KMS-11 (cell line): Measurements from ENCODE around the gene CTPS1.

Experiments used
- H2AFZ ChIP-seq: fragments of 200-600 bp; sonication (generic); 2 replicates; pipeline ENCODE4 v1.6.1; 2016; ENCODE audit warnings: antibody characterized with exemption, mixed run types, low read depth
- H3K27ac ChIP-seq: fragments of 200-600 bp; sonication (generic); 2 replicates; pipeline ENCODE4 v1.6.1; 2016; ENCODE audit warnings: mild to moderate bottlenecking, mixed run types
- H3K27me3 ChIP-seq: fragments of 200-600 bp; sonication (generic); 2 replicates; pipeline ENCODE4 v1.6.1; 2017; ENCODE audit warnings: mild to moderate bottlenecking, low read depth, mixed run types, moderate library complexity; ENCODE audit not compliant: insufficient read depth
- H3K36me3 ChIP-seq: fragments of 200-600 bp; sonication (generic); 2 replicates; pipeline ENCODE4 v1.6.1; 2017; ENCODE audit warnings: mild to moderate bottlenecking, mixed run types; ENCODE audit not compliant: insufficient read depth
- H3K4me1 ChIP-seq: fragments of 200-600 bp; sonication (generic); 2 replicates; pipeline ENCODE4 v1.6.1; 2016; ENCODE audit warnings: mild to moderate bottlenecking, low read depth, mixed run types; ENCODE audit not compliant: poor library complexity, severe bottlenecking
- H3K4me2 ChIP-seq: fragments of 200-600 bp; sonication (generic); 2 replicates; pipeline ENCODE4 v1.7.0; 2016; ENCODE audit warnings: mild to moderate bottlenecking, mixed run types
- H3K4me3 ChIP-seq: fragments of 200-600 bp; sonication (generic); IDR thresholded peaks from 2 replicates; pipeline ENCODE4 v1.6.1; 2017; ENCODE audit warnings: low read depth, low read length, mixed read lengths; ENCODE audit not compliant: insufficient read depth
- H3K79me2 ChIP-seq: fragments of 200-600 bp; sonication (generic); 2 replicates; pipeline ENCODE4 v1.6.1; 2016; ENCODE audit warnings: low read depth, mixed run types; ENCODE audit not compliant: insufficient read depth
- H3K9ac ChIP-seq: fragments of 200-600 bp; sonication (generic); 2 replicates; pipeline ENCODE4 v1.6.1; 2016; ENCODE audit warnings: mild to moderate bottlenecking, mixed run types
- H4K20me1 ChIP-seq: fragments of 200-600 bp; sonication (generic); 2 replicates; pipeline ENCODE4 v1.6.1; 2016; ENCODE audit warnings: mild to moderate bottlenecking, mixed run types; ENCODE audit not compliant: insufficient read depth
- TF ChIP-seq, protein P1 (sequence below): fragments of 200-600 bp; sonication (generic); conservative IDR thresholded peaks from 2 replicates; pipeline ENCODE4 v1.6.1; 2017; ENCODE audit warnings: low read depth, mild to moderate bottlenecking, antibody characterized with exemption, low read length, moderate library complexity, mixed read lengths

The CTPS1 gene

DNA sequence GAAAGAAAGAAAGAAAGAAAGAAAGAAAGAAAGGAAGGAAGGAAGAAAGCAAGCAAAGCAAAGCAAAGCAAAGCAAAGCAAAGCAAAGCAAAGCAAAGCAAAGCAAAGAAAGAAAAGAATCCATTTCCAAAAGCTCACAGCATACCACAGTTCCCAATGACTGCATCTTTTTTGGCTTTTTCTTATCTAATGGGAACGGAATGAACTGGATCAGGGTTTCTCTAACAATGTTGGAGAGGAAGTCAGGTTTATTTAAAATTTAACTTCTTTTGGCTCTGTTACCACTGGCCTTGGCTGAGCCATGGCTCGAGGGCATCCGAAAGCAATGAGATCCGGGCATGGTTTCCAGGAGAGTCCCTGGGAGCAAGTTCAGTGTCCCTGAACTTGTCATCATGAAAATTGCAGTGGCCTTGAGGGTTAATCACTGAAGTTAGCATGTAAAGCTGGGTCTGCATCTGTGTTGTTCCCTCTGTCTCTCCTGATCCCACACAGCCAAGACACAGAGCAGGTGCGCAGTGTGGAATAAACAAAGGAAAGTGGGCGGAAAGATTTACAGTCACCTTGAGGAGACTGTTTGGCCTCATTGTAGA lies 34.6 kb upstream of the CTPS1 start:
- H4K20me1 ChIP-seq: no peaks in the 10 kb centered on the region
- H3K36me3 ChIP-seq: no peaks in the 10 kb centered on the region
- no peak overlapping the region for H3K27ac ChIP-seq
- H2AFZ ChIP-seq: no peak overlapping the region
- H3K4me2 ChIP-seq: no peak overlapping the region
- TF ChIP-seq, protein P1, sequence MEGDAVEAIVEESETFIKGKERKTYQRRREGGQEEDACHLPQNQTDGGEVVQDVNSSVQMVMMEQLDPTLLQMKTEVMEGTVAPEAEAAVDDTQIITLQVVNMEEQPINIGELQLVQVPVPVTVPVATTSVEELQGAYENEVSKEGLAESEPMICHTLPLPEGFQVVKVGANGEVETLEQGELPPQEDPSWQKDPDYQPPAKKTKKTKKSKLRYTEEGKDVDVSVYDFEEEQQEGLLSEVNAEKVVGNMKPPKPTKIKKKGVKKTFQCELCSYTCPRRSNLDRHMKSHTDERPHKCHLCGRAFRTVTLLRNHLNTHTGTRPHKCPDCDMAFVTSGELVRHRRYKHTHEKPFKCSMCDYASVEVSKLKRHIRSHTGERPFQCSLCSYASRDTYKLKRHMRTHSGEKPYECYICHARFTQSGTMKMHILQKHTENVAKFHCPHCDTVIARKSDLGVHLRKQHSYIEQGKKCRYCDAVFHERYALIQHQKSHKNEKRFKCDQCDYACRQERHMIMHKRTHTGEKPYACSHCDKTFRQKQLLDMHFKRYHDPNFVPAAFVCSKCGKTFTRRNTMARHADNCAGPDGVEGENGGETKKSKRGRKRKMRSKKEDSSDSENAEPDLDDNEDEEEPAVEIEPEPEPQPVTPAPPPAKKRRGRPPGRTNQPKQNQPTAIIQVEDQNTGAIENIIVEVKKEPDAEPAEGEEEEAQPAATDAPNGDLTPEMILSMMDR: no peak
- H3K4me1 ChIP-seq: no peaks in the 10 kb centered on the region
- no peak overlapping the region for H3K4me3 ChIP-seq
- no peak overlapping the region for H3K9ac ChIP-seq
- H3K27me3 ChIP-seq: no peaks in the 10 kb centered on the region
- no peaks in the 10 kb centered on the region for H3K79me2 ChIP-seq

DNA sequence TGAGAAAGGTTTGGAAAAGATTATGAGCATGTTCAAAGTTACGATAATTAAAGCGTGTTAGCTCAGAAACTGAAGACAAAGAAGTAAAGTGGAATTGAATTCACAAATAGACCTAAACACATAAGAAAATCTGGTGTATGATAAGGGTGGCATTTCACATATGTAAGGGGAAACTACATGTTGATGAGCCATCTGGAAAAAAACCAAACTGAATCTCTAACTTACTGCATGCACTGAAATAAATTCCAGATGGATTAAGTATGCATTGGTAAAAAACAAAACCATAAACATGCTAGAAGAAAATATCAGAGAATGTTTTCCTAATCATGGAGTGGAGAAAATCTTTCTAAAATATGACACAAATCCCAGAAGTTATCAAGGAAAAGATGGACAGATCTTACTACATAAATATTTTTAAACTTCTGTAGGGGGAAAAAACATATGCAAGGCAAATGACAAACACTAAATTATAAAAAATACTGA lies 34.0 kb upstream of the CTPS1 start:
- Histone ChIP-seq H3K4me2 (no peak overlapping the region), H3K4me1 (no peaks in the 10 kb centered on the region), H3K27ac (no peak overlapping the region), H3K79me2 (no peaks in the 10 kb centered on the region), H3K9ac (no peak overlapping the region), H3K36me3 (no peaks in the 10 kb centered on the region), H4K20me1 (no peaks in the 10 kb centered on the region), H3K4me3 (no peak overlapping the region), H2AFZ (no peak overlapping the region), H3K27me3 (no peaks in the 10 kb centered on the region)
- TF ChIP-seq, protein P1: no peak

DNA sequence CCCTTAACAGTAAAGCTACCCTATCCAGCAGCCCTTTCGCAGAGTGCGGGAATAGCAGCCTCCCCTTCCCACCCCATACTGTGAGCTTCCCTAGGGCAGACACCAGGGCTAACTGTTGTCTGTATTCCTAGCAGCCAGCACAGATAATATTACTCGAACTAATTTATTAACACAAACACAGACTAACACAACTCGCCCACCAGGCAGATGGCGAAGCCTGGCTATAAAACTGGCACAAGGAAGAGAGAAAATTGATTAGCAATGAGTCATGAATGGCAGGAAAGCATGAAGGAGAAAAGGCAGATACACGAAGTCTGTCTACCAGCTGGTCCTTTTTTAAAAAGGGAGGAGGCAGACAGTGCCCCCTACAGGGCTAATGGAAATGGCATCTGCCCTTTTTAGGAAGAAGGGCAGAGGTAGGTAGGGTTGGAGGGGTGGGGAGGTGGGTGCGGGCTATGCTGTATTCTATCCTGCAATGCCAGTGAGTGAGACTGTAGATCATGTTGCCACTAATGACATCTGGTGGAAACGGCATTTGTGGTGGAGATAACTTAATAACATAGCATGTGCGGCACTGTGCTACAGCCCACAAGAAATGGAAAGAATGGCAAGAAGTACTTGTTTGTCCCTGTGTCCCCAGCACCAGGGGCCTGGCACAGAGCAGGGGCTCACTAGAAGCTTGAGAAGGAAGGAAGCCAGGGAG lies 30.6 kb upstream of the CTPS1 start:
- Histone ChIP-seq H3K4me2 (no peak overlapping the region), H2AFZ (no peak overlapping the region), H3K4me3 (no peak overlapping the region), H3K79me2 (no peaks in the 10 kb centered on the region), H3K27ac (no peak overlapping the region), H3K9ac (no peak overlapping the region), H3K4me1 (no peaks in the 10 kb centered on the region), H4K20me1 (no peaks in the 10 kb centered on the region), H3K27me3 (no peaks in the 10 kb centered on the region), H3K36me3 (no peaks in the 10 kb centered on the region)
- TF ChIP-seq, protein P1: peak; percentile 60

DNA sequence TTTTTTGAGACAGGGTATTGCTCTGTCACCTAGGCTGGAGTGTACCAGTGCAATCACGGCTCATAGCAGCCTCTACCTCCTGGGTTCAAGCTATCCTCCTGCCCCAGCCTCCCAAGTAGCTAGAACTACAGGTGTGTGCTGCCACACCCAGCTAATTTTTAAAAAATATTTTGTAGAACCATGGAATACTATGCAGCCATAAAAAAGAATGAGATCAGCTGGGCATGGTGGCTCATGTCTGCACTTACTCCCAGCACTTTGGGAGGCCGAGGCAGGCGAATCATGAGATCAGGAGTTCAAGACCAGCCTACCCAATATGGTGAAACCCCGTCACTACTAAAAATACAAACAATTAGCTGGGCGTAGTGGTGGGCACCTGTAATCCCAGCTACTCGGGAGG lies 29.9 kb upstream of the CTPS1 start:
- Histone ChIP-seq H3K27ac (no peak overlapping the region), H3K9ac (no peak overlapping the region), H3K4me1 (no peaks in the 10 kb centered on the region), H4K20me1 (no peaks in the 10 kb centered on the region), H3K79me2 (no peaks in the 10 kb centered on the region), H3K4me3 (no peak overlapping the region), H3K4me2 (no peak overlapping the region), H2AFZ (no peak overlapping the region), H3K27me3 (no peaks in the 10 kb centered on the region), H3K36me3 (no peaks in the 10 kb centered on the region)
- TF ChIP-seq, protein P1: no peak
